Measurements from ENCODE around the gene B9D2. TPM values are rescaled to one million over a fixed set of nuclear protein-coding genes. Genes with fewer than 3 reads are reported as not detected.

Gene B9D2
- total RNA-seq, 2 donors from 2014 or later = 4.5 to 6.2 TPM

DNA sequence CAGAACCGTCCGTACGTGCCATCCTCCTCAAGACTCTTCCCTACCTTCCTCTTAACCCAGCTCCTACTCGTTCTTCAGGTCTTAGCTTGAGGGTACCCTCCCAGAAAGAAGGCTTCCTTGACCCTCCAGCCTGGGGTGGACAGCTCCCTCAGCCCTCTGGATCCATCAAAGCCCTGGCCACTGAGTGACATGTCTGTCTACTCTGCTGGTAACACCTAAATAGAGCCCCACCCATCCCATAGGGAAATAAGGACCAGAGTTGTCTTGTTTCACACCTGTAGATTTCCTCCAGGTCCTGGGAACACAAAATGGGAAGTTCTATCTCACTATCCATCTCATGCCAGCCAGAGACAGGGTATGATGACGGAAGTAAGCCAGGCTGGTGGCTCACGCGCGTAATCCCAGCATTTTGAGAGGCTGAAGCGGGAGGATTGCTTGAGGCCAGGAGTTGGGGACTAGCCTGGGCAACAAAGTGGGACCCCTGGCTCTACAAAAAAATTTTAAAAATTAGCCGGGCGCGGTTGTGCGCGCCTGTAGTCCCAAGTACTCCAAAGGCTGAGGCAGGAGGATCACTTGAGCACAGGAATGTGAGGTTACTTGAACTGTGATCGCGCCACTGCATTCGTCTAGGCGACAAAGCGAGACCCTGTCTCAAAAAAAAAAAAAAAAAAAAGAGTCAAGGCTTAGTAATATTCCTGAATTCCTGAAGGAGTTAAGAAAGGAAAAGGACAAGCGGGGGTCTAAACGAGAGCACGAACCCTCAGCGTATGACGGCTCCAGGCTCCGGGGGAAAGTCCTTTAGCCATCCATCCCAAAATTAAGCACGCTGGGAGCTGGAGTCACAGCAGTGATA, 54.5 kb downstream of the B9D2 start:
- WGBS, 2 experiments (ENCODE audit: insufficient coverage in 1 of 2, insufficient read length in 1 of 2) = 48 to 56% methylated on average over 21 to 26 of the region's 26 CpGs
- peak overlapping the region; percentile 85 for H3K27ac ChIP-seq (ENCODE audit: low read depth, low read length)
- H3K9ac ChIP-seq (ENCODE audit: extremely low read depth, low read length, poor library complexity, severe bottlenecking) = peak overlapping the region; percentile 68
- no peaks in the 10 kb centered on the region for H3K9me3 Mint-ChIP-seq
- peak; percentile 59 for DNase-seq
- peaks cover 68% of the 10 kb centered on the region for H3K36me3 ChIP-seq (ENCODE audit: control insufficient read depth, insufficient read depth, low read length)
- peak overlapping the region; percentile 91 for H3K4me3 ChIP-seq (ENCODE audit: low read length)
- H3K36me3 Mint-ChIP-seq (ENCODE audit: low read depth) = peaks cover 55% of the 10 kb centered on the region
- H3K4me1 ChIP-seq (ENCODE audit: control insufficient read depth, insufficient read depth, low read length) = peaks cover 7% of the 10 kb centered on the region
- no peaks in the 10 kb centered on the region for H3K9me3 ChIP-seq (ENCODE audit: control insufficient read depth, low read length)
- H3K4me3 Mint-ChIP-seq = peak overlapping the region; percentile 96
- TF ChIP-seq, protein P1, sequence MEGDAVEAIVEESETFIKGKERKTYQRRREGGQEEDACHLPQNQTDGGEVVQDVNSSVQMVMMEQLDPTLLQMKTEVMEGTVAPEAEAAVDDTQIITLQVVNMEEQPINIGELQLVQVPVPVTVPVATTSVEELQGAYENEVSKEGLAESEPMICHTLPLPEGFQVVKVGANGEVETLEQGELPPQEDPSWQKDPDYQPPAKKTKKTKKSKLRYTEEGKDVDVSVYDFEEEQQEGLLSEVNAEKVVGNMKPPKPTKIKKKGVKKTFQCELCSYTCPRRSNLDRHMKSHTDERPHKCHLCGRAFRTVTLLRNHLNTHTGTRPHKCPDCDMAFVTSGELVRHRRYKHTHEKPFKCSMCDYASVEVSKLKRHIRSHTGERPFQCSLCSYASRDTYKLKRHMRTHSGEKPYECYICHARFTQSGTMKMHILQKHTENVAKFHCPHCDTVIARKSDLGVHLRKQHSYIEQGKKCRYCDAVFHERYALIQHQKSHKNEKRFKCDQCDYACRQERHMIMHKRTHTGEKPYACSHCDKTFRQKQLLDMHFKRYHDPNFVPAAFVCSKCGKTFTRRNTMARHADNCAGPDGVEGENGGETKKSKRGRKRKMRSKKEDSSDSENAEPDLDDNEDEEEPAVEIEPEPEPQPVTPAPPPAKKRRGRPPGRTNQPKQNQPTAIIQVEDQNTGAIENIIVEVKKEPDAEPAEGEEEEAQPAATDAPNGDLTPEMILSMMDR (conservative IDR thresholded peaks at IDR 0.05) = no peak
- H3K27ac Mint-ChIP-seq = peak overlapping the region; percentile 100
- peaks cover 19% of the 10 kb centered on the region for H3K4me1 Mint-ChIP-seq
- no peaks in the 10 kb centered on the region for H3K27me3 ChIP-seq (ENCODE audit: control insufficient read depth, insufficient read depth, low read length, poor library complexity, severe bottlenecking)
- H3K27me3 Mint-ChIP-seq (ENCODE audit: insufficient read depth) = peaks cover 2% of the 10 kb centered on the region

DNA sequence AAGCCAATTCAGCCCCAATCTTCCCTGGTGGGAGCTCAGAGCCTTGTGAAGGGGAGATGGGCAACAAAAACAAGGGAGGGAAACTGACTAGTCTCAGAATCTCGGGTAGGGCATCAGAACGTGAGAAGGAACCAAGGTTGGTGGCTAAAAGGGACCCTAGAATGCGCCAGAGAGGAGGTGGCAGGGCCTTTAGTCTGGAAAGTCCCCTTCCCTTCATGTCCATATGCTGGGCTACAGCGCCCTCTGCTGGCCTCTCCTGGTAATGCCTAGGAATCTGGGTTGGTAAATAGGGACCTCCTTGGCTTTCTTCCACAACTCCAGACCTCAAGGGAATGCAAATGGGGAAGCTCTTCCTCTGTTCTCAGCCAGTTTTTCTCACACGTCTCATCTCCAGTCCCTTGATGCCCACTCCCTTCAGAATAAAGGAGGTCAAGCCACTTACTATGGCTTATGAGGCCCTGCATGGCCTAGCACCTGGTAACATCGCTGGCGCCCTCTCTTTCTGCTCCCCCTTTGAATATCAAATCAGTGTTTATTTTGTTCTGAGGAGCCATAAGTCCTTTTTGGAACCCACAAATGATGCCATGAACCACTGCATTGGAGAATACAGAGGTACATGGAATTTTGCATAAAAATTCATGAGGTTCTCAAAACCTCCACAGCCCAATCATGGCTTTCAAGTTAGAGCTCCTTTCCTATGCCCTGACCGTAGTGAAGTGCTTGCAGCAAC, 55.3 kb downstream of the B9D2 start:
- 30 to 40% methylated on average over 5 to 8 of the region's 8 CpGs for WGBS, 2 experiments (ENCODE audit: insufficient coverage in 1 of 2, insufficient read length in 1 of 2)

DNA sequence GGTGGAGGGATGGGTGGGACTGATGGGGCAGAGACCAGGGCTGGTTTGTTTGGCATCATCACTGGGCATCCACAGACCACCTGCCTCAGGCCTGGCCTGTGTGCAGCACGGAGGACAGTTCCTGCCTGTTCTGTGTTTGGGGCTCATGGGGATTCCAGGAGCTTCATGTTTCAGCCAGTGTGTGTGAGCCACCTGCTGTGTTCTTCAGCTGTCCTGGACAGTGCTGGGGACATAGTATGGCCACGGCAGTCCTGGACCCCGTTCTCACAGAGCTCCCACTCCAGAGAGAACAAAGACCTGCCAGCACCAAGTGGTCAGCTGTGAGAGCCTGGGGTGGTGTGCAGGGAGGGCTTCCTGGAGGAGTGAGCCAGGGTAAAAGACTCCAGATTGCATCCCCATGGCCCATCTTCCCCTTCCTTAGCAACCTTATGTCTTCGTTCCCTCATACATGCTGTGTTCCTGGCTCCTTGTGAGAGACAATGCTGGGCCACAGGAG, 55.9 kb downstream of the B9D2 start:
- Mint-ChIP-seq H3K4me1 (peaks cover 19% of the 10 kb centered on the region), H3K4me3 (no peak overlapping the region), H3K36me3 (ENCODE audit: low read depth) (peaks cover 54% of the 10 kb centered on the region), H3K9me3 (no peaks in the 10 kb centered on the region), H3K27me3 (ENCODE audit: insufficient read depth) (peaks cover 2% of the 10 kb centered on the region), H3K27ac (peak overlapping the region; percentile 100)
- H3K27ac ChIP-seq (ENCODE audit: low read depth, low read length) = peak overlapping the region; percentile 40
- no peak overlapping the region for H3K4me3 ChIP-seq (ENCODE audit: low read length)
- peaks cover 7% of the 10 kb centered on the region for H3K4me1 ChIP-seq (ENCODE audit: control insufficient read depth, insufficient read depth, low read length)
- TF ChIP-seq, protein P1 (conservative IDR thresholded peaks at IDR 0.05) = no peak
- WGBS, 2 experiments (ENCODE audit: insufficient coverage in 1 of 2, insufficient read length in 1 of 2) = 95 to 96% methylated on average over 3 to 4 of the region's 4 CpGs
- no peaks in the 10 kb centered on the region for H3K9me3 ChIP-seq (ENCODE audit: control insufficient read depth, low read length)
- H3K9ac ChIP-seq (ENCODE audit: extremely low read depth, low read length, poor library complexity, severe bottlenecking) = no peak overlapping the region
- peaks cover 67% of the 10 kb centered on the region for H3K36me3 ChIP-seq (ENCODE audit: control insufficient read depth, insufficient read depth, low read length)
- no peaks in the 10 kb centered on the region for H3K27me3 ChIP-seq (ENCODE audit: control insufficient read depth, insufficient read depth, low read length, poor library complexity, severe bottlenecking)
- no peak for DNase-seq

More for the DNA sequence above, 55.3 kb downstream of the B9D2 start:
- peaks cover 2% of the 10 kb centered on the region for H3K27me3 Mint-ChIP-seq (ENCODE audit: insufficient read depth)
- Histone ChIP-seq H3K27me3 (ENCODE audit: control insufficient read depth, insufficient read depth, low read length, poor library complexity, severe bottlenecking) (no peaks in the 10 kb centered on the region), H3K4me3 (ENCODE audit: low read length) (peak overlapping the region; percentile 91), H3K9ac (ENCODE audit: extremely low read depth, low read length, poor library complexity, severe bottlenecking) (no peak overlapping the region), H3K9me3 (ENCODE audit: control insufficient read depth, low read length) (no peaks in the 10 kb centered on the region), H3K27ac (ENCODE audit: low read depth, low read length) (peak overlapping the region; percentile 40), H3K4me1 (ENCODE audit: control insufficient read depth, insufficient read depth, low read length) (peaks cover 7% of the 10 kb centered on the region), H3K36me3 (ENCODE audit: control insufficient read depth, insufficient read depth, low read length) (peaks cover 68% of the 10 kb centered on the region)
- no peaks in the 10 kb centered on the region for H3K9me3 Mint-ChIP-seq
- peak overlapping the region; percentile 100 for H3K27ac Mint-ChIP-seq
- peaks cover 56% of the 10 kb centered on the region for H3K36me3 Mint-ChIP-seq (ENCODE audit: low read depth)
- TF ChIP-seq, protein P1 (conservative IDR thresholded peaks at IDR 0.05) = peak; percentile 99
- peak overlapping the region; percentile 96 for H3K4me3 Mint-ChIP-seq
- H3K4me1 Mint-ChIP-seq = peaks cover 19% of the 10 kb centered on the region
- peak; percentile 99 for DNase-seq
